ENCODE results near the gene NHERF2. TPM values are rescaled to one million over a fixed set of nuclear protein-coding genes. Genes with fewer than 3 reads are reported as not detected.

NHERF2 gene
- total RNA-seq, 1 donor from 2014 or later: 78.8 TPM

GRCh38 chr16:2078096-2078495 lies 51.4 kb downstream of the NHERF2 start:
- H3K27ac Mint-ChIP-seq (ENCODE audit: unreplicated experiment): no peak overlapping the region
- H3K27me3 Mint-ChIP-seq (ENCODE audit: unreplicated experiment): peaks cover 3% of the 10 kb centered on the region
- TF ChIP-seq, protein P1, sequence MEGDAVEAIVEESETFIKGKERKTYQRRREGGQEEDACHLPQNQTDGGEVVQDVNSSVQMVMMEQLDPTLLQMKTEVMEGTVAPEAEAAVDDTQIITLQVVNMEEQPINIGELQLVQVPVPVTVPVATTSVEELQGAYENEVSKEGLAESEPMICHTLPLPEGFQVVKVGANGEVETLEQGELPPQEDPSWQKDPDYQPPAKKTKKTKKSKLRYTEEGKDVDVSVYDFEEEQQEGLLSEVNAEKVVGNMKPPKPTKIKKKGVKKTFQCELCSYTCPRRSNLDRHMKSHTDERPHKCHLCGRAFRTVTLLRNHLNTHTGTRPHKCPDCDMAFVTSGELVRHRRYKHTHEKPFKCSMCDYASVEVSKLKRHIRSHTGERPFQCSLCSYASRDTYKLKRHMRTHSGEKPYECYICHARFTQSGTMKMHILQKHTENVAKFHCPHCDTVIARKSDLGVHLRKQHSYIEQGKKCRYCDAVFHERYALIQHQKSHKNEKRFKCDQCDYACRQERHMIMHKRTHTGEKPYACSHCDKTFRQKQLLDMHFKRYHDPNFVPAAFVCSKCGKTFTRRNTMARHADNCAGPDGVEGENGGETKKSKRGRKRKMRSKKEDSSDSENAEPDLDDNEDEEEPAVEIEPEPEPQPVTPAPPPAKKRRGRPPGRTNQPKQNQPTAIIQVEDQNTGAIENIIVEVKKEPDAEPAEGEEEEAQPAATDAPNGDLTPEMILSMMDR (IDR thresholded peaks at IDR 0.05; ENCODE audit: unreplicated experiment): no peak
- peaks cover 27% of the 10 kb centered on the region for H3K36me3 Mint-ChIP-seq (ENCODE audit: low read depth, unreplicated experiment)
- H3K4me1 Mint-ChIP-seq (ENCODE audit: unreplicated experiment): peaks cover 3% of the 10 kb centered on the region
- no peak overlapping the region for H3K4me3 Mint-ChIP-seq (ENCODE audit: unreplicated experiment)
- no peaks in the 10 kb centered on the region for H3K9me3 Mint-ChIP-seq (ENCODE audit: unreplicated experiment)
- no peak for DNase-seq (ENCODE audit: low spot score)

- Mint-ChIP-seq H3K27ac (ENCODE audit: unreplicated experiment) (no peak overlapping the region), H3K27me3 (ENCODE audit: unreplicated experiment) (peaks cover 3% of the 10 kb centered on the region), H3K4me3 (ENCODE audit: unreplicated experiment) (no peak overlapping the region), H3K9me3 (ENCODE audit: unreplicated experiment) (no peaks in the 10 kb centered on the region), H3K36me3 (ENCODE audit: low read depth, unreplicated experiment) (peaks cover 22% of the 10 kb centered on the region), H3K4me1 (ENCODE audit: unreplicated experiment) (peaks cover 3% of the 10 kb centered on the region)
- no peak for DNase-seq (ENCODE audit: low spot score)
- TF ChIP-seq, protein P1 (IDR thresholded peaks at IDR 0.05; ENCODE audit: unreplicated experiment): no peak
Measured at GRCh38 chr16:2078691-2079090, 52.0 kb downstream of the NHERF2 start.

DNA sequence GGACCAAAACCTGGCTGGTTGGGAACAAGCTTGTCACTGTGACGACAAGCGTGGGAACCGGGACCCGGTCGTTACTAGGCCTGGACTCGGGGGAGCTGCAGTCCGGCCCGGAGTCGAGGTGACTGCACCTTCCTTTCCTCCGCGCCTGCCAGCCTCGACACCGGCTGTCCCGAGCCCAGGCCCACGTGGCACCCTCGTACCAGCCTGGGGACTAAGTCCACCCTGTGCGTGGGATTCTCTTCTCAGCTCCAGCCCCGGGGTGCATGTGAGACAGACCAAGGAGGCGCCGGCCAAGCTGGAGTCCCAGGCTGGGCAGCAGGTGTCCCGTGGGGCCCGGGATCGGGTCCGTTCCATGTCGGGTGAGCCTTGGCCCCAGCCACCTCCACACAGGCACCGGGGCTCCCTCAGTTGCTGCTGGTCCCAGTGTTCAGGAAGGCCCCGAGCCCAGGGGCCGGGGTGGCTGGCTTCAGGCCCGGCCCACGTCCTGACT lies 52.7 kb downstream of the NHERF2 start:
- TF ChIP-seq, protein P1 (IDR thresholded peaks at IDR 0.05; ENCODE audit: unreplicated experiment): no peak
- H3K27me3 Mint-ChIP-seq (ENCODE audit: unreplicated experiment): peaks cover 3% of the 10 kb centered on the region
- H3K4me3 Mint-ChIP-seq (ENCODE audit: unreplicated experiment): no peak overlapping the region
- no peak for DNase-seq (ENCODE audit: low spot score)
- no peak overlapping the region for H3K27ac Mint-ChIP-seq (ENCODE audit: unreplicated experiment)
- H3K4me1 Mint-ChIP-seq (ENCODE audit: unreplicated experiment): peaks cover 3% of the 10 kb centered on the region
- no peaks in the 10 kb centered on the region for H3K9me3 Mint-ChIP-seq (ENCODE audit: unreplicated experiment)
- peaks cover 20% of the 10 kb centered on the region for H3K36me3 Mint-ChIP-seq (ENCODE audit: low read depth, unreplicated experiment)

DNA sequence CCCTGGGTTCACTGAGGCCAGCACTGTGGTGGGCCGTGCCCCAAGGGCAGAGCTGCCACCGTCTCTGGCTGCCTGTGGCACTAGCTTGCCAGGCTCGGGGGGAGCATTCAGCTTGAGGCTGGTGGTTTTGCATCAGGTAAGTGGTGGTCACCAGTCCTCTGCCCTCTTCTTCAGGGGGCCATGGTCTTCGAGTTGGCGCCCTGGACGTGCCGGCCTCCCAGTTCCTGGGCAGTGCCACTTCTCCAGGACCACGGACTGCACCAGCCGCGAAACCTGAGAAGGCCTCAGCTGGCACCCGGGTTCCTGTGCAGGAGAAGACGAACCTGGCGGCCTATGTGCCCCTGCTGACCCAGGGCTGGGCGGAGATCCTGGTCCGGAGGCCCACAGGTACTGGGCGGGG lies 53.3 kb downstream of the NHERF2 start:
- TF ChIP-seq, protein P1 (IDR thresholded peaks at IDR 0.05; ENCODE audit: unreplicated experiment): no peak
- Mint-ChIP-seq H3K4me3 (ENCODE audit: unreplicated experiment) (no peak overlapping the region), H3K27me3 (ENCODE audit: unreplicated experiment) (peaks cover 3% of the 10 kb centered on the region), H3K4me1 (ENCODE audit: unreplicated experiment) (peaks cover 3% of the 10 kb centered on the region), H3K9me3 (ENCODE audit: unreplicated experiment) (no peaks in the 10 kb centered on the region), H3K27ac (ENCODE audit: unreplicated experiment) (no peak overlapping the region), H3K36me3 (ENCODE audit: low read depth, unreplicated experiment) (peaks cover 17% of the 10 kb centered on the region)
- DNase-seq (ENCODE audit: low spot score): no peak

DNA sequence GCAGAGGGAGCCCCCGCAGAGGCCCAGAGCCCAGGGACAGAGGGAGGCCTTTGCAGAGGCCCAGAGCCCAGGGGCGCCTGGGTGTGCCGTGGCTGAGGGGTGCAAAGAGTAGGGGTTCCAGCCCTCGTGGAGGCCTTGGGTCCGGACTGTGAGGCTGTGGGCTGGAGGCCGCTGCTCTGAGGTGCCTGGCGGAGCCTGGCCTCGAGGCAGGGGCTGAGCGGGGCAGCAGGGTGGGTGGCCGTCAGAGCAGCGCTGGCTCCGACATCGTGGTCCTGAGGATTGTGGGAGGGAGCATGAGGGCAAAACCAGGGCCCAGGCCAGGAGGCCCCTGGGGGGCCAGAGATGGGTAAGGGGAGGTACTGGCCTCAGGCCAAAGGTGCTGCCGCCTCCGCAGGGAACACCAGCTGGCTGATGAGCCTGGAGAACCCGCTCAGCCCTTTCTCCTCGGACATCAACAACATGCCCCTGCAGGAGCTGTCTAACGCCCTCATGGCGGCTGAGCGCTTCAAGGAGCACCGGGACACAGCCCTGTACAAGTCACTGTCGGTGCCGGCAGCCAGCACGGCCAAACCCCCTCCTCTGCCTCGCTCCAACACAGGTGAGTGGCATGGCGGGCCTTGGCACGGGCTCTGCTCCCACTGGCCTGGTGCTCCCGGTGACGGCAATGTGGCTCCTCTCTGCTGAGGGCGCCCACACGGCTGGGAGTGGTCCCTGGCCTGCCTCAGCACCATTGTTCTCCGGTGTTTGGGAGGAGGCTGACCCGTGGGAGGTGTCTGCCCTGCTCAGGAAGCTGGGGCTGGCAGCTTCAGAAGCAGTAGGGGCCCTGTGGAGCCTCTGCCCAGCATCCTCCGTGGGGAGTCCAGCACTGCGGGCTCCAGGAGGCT lies 54.7 kb downstream of the NHERF2 start:
- TF ChIP-seq, protein P1 (IDR thresholded peaks at IDR 0.05; ENCODE audit: unreplicated experiment): no peak
- Mint-ChIP-seq H3K4me1 (ENCODE audit: unreplicated experiment) (peaks cover 3% of the 10 kb centered on the region), H3K4me3 (ENCODE audit: unreplicated experiment) (no peak overlapping the region), H3K36me3 (ENCODE audit: low read depth, unreplicated experiment) (peaks cover 17% of the 10 kb centered on the region), H3K9me3 (ENCODE audit: unreplicated experiment) (no peaks in the 10 kb centered on the region), H3K27me3 (ENCODE audit: unreplicated experiment) (peaks cover 3% of the 10 kb centered on the region), H3K27ac (ENCODE audit: unreplicated experiment) (no peak overlapping the region)
- DNase-seq (ENCODE audit: low spot score): no peak
